ENCODE data around the gene TMPRSS13.
"Not testable (repeated sequence)": the region's sequence is repeated elsewhere in the genome, so short reads cannot be mapped to it uniquely, and the experiment has no call there.

The TMPRSS13 gene

GRCh38 chr11:117872975-117873827 is 56.0 kb downstream of the TMPRSS13 start:
- no peak for DNase-seq (ENCODE audit: low spot score)

- DNase-seq (ENCODE audit: low spot score), result no peak
Observed at GRCh38 chr11:117872420-117872961, 56.7 kb downstream of the TMPRSS13 start.

GRCh38 chr11:117871784-117872183 is 57.4 kb downstream of the TMPRSS13 start:
- DNase-seq (ENCODE audit: low spot score), result no peak

GRCh38 chr11:117871160-117871559 is 58.0 kb downstream of the TMPRSS13 start:
- DNase-seq (ENCODE audit: low spot score), result no peak

GRCh38 chr11:117870103-117870952 is 58.9 kb downstream of the TMPRSS13 start:
- DNase-seq (ENCODE audit: low spot score), result peak; percentile 76

GRCh38 chr11:117869604-117870003 is 59.6 kb downstream of the TMPRSS13 start:
- no peak for DNase-seq (ENCODE audit: low spot score)

GRCh38 chr11:117868815-117869561 is 60.2 kb downstream of the TMPRSS13 start:
- no peak for DNase-seq (ENCODE audit: low spot score)

GRCh38 chr11:117868088-117868487 is 61.1 kb downstream of the TMPRSS13 start:
- no peak for DNase-seq (ENCODE audit: low spot score)

- DNase-seq (ENCODE audit: low spot score), result no peak
Observed at GRCh38 chr11:117866526-117866925, 62.7 kb downstream of the TMPRSS13 start.

- DNase-seq (ENCODE audit: low spot score), result not testable (repeated sequence)
Observed at GRCh38 chr11:117865546-117865945, 63.7 kb downstream of the TMPRSS13 start.

GRCh38 chr11:117863383-117863782 is 65.8 kb downstream of the TMPRSS13 start:
- no peak for DNase-seq (ENCODE audit: low spot score)

- no peak for DNase-seq (ENCODE audit: low spot score)
Observed at GRCh38 chr11:117862753-117863152, 66.4 kb downstream of the TMPRSS13 start.

GRCh38 chr11:117862019-117862725 is 67.0 kb downstream of the TMPRSS13 start:
- DNase-seq (ENCODE audit: low spot score), result no peak

GRCh38 chr11:117861151-117862018 is 67.8 kb downstream of the TMPRSS13 start:
- DNase-seq (ENCODE audit: low spot score), result peak; percentile 50

GRCh38 chr11:117860139-117860538 is 69.1 kb downstream of the TMPRSS13 start:
- no peak for DNase-seq (ENCODE audit: low spot score)

- DNase-seq (ENCODE audit: low spot score), result no peak
Observed at GRCh38 chr11:117859488-117860112, 69.6 kb downstream of the TMPRSS13 start.

GRCh38 chr11:117859061-117859460 is 70.1 kb downstream of the TMPRSS13 start:
- no peak for DNase-seq (ENCODE audit: low spot score)

GRCh38 chr11:117857734-117858414 is 71.3 kb downstream of the TMPRSS13 start:
- no peak for DNase-seq (ENCODE audit: low spot score)

Data from SW480 (cell line).